ENCODE measurements around the gene PTPRA.

Gene PTPRA

DNA sequence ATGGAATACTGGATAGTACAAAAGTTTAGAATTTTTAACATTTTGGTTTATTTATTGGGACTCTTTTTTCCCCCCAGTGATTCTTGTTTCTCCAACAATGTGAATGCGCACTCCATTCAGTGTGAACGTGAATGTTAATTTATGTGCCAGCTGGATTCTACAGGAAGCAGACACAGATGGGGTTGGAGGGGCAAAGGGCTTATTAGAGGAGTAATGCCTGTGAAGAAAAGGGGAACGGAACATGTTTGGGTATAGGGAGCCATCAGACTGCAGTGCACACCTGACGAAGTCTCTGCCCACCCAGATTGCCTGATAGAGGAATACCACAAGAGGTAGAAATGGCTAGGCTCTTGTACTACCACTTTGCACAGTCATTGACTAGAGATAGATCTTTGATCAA lies 48.2 kb downstream of the PTPRA start:
- DNase-seq (ENCODE audit: extremely low spot score) = no peak
- TF ChIP-seq, protein P1, sequence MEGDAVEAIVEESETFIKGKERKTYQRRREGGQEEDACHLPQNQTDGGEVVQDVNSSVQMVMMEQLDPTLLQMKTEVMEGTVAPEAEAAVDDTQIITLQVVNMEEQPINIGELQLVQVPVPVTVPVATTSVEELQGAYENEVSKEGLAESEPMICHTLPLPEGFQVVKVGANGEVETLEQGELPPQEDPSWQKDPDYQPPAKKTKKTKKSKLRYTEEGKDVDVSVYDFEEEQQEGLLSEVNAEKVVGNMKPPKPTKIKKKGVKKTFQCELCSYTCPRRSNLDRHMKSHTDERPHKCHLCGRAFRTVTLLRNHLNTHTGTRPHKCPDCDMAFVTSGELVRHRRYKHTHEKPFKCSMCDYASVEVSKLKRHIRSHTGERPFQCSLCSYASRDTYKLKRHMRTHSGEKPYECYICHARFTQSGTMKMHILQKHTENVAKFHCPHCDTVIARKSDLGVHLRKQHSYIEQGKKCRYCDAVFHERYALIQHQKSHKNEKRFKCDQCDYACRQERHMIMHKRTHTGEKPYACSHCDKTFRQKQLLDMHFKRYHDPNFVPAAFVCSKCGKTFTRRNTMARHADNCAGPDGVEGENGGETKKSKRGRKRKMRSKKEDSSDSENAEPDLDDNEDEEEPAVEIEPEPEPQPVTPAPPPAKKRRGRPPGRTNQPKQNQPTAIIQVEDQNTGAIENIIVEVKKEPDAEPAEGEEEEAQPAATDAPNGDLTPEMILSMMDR (IDR thresholded peaks at IDR 0.05; ENCODE audit: control extremely low read depth, extremely low read depth, low read depth, missing control alignments) = no peak
- ChIA-PET CTCF (interaction anchor here (1.0 to 1.4 kb wide), 2 partner anchors 9 to 11 kb away, joined by 3 to 4 read pairs; no protein-coding TSS in a partner anchor), POLR2A (no interaction called here)

DNA sequence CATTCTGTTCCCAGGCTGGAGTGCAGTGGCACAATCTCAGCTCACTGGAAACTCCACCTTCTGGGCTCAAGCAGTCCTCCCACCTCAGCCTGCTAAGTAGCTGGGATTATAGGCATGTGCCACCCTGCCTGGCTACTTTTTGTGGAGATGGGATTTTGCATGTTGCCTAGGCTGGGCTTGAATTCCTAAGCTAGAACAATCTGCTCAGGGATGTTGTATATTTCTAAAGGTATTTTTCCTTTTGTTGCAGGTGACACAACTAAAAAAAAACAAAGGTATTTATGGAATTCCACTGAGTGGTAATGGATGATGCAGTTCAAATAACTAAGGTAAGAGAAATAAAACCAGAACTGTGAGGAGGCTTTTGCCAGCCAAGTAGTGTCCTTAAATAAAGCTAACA lies 49.7 kb downstream of the PTPRA start:
- DNase-seq (ENCODE audit: extremely low spot score) = no peak
- CTCF ChIA-PET = interaction anchor here (0.7 to 1.5 kb wide), 5 partner anchors 9 to 16 kb away, joined by 3 to 4 read pairs (median 3); no protein-coding TSS in a partner anchor
- TF ChIP-seq, protein P1 (IDR thresholded peaks at IDR 0.05; ENCODE audit: control extremely low read depth, extremely low read depth, low read depth, missing control alignments) = no peak
- POLR2A ChIA-PET = no interaction called here

DNA sequence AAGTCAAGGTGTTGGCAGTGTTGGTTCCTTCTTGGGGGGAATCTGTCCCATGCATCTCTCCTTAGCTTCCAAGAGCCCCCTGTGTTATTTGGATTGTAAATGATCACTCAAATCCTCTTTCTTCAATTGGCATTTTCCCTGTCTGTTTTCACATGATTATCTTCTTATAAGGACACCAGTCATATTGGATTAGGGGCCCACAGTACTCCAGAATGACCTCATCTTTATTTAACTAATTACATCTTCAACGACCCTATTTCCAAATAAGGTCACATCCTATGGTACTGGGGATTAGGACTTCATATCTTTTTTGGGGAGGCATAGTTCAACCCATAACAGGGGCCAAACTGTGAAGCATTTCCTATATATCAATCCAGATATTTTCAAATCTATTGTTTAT lies 57.3 kb downstream of the PTPRA start:
- CTCF ChIA-PET = interaction anchor here (0.8 to 2.2 kb wide), 4 partner anchors 11 to 70 kb away, joined by 3 to 5 read pairs (median 4); no protein-coding TSS in a partner anchor
- TF ChIP-seq, protein P1 (IDR thresholded peaks at IDR 0.05; ENCODE audit: control extremely low read depth, extremely low read depth, low read depth, missing control alignments) = no peak
- POLR2A ChIA-PET = no interaction called here
- no peak for DNase-seq (ENCODE audit: extremely low spot score)

DNA sequence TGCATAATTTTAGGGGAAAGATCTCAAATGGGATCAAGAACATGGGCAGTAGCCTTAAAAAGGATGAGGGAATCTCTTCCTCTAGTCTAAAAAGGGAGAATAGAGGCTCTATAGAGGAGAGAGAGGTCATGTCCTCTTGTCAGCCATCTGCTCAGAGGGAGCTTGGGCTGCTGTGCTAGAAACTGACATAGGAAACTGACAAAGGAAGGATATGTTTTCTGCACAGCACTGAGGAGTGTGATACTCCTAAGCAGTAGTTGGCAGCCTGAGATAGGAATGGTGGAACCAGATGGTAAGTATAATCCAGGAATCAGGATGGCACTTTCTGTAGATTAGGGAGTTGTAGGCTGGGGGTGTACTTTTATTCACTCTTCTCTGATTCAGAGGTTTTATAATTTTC lies 59.2 kb downstream of the PTPRA start:
- DNase-seq (ENCODE audit: extremely low spot score) = no peak
- TF ChIP-seq, protein P1 (IDR thresholded peaks at IDR 0.05; ENCODE audit: control extremely low read depth, extremely low read depth, low read depth, missing control alignments) = no peak
- ChIA-PET POLR2A (no interaction called here), CTCF (interaction anchor here (1.0 to 1.9 kb wide), 4 partner anchors 9 to 31 kb away, joined by 3 to 5 read pairs (median 4); no protein-coding TSS in a partner anchor)

DNA sequence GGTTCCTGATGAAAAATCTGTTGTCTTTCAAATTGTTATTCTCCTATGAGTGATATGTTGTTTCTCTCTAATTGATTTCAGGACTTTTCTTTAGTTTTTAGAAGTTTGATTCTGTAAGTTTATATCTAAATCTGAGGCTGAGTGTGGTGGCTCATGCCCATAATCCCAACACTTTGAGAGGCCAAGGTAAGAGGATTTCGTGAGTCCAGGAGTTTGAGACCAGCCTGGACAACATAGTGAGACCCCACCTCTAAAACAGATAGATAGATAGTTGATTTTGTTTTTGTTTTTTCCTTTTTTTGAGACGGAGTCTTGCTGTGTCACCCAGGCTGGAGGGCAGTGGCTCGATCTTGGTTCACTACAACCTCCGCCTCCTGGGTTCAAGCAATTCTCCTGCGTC lies 64.6 kb downstream of the PTPRA start:
- DNase-seq (ENCODE audit: extremely low spot score) = no peak
- TF ChIP-seq, protein P1 (IDR thresholded peaks at IDR 0.05; ENCODE audit: control extremely low read depth, extremely low read depth, low read depth, missing control alignments) = no peak
- CTCF ChIA-PET = no interaction called here
- POLR2A ChIA-PET = no interaction called here

DNA sequence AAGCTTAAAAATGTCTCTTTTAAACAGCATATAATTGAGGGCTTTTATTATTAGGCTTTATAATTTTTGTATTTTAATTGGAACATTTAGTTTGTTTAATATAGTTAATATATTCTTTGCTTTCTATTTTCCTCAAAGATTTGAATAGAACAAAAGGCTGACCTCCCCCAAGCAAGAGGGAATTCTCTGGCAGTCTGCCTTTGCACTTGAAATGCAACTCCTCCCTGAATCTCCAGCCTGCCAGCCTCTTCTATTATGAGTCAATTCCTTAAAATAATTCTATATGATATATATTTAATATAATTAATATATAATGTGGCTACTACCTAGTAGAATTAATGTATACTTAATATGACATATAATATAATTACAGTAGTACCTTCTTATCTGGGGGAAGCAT lies 69.2 kb downstream of the PTPRA start:
- DNase-seq (ENCODE audit: extremely low spot score) = no peak
- POLR2A ChIA-PET = no interaction called here
- TF ChIP-seq, protein P1 (IDR thresholded peaks at IDR 0.05; ENCODE audit: control extremely low read depth, extremely low read depth, low read depth, missing control alignments) = no peak
- CTCF ChIA-PET = interaction anchor here (1.4 kb wide), 1 partner anchor 54 kb away, joined by 3 read pairs; no protein-coding TSS in a partner anchor
